HG02571 (cell line): Measurements from ENCODE around the gene RBM14.
A peak's percentile ranks its signal among the peaks of the same experiment; 100 is the strongest.
"Not testable (repeated sequence)": the region's sequence is repeated elsewhere in the genome, so short reads cannot be mapped to it uniquely, and the experiment has no call there.

Experiments
- ATAC-seq: cut with Tn5 transposase; IDR thresholded peaks from one replicate; pipeline ENCODE4 v1.9.1; 2021; ENCODE audit warnings: mild to moderate bottlenecking, moderate library complexity; ENCODE audit not compliant: unreplicated experiment

RBM14 gene

GRCh38 chr11:66616379-66617154 is at the start of gene RBM14:
RBM14 (plus strand) TSS chr11:66616630; CDS start chr11:66616721, 91 bp downstream.
- peak; percentile 93 for ATAC-seq

- ATAC-seq = no peak
Measured at GRCh38 chr11:66567787-66568123, 48.7 kb upstream of the RBM14 start.

- ATAC-seq = no peak
Measured at GRCh38 chr11:66568124-66568916, 48.1 kb upstream of the RBM14 start, which contains the start of gene CTSF. CTSF (minus strand) TSS chr11:66568606; CDS start chr11:66568486, 120 bp downstream.

- ATAC-seq = no peak
Measured at GRCh38 chr11:66569076-66569475, 47.4 kb upstream of the RBM14 start.

GRCh38 chr11:66570079-66570849 is 46.2 kb upstream of the RBM14 start:
- ATAC-seq = no peak

- no peak for ATAC-seq
Measured at GRCh38 chr11:66570850-66571180, 45.6 kb upstream of the RBM14 start.

- no peak for ATAC-seq
Measured at GRCh38 chr11:66579017-66579606, 37.3 kb upstream of the RBM14 start.

- ATAC-seq = no peak
Measured at GRCh38 chr11:66580803-66581202, 35.6 kb upstream of the RBM14 start.

- ATAC-seq = no peak
Measured at GRCh38 chr11:66581261-66581660, 35.2 kb upstream of the RBM14 start.

- not testable (repeated sequence) for ATAC-seq
Measured at GRCh38 chr11:66582565-66583147, 33.8 kb upstream of the RBM14 start.

GRCh38 chr11:66585447-66585846 is 31.0 kb upstream of the RBM14 start:
- ATAC-seq = not testable (repeated sequence)

GRCh38 chr11:66586136-66586535 is 30.3 kb upstream of the RBM14 start:
- no peak for ATAC-seq

- not testable (repeated sequence) for ATAC-seq
Measured at GRCh38 chr11:66589315-66589714, 27.1 kb upstream of the RBM14 start.

- ATAC-seq = no peak
Measured at GRCh38 chr11:66589996-66590675, 26.3 kb upstream of the RBM14 start.

- no peak for ATAC-seq
Measured at GRCh38 chr11:66591175-66591574, 25.3 kb upstream of the RBM14 start.

- peak; percentile 88 for ATAC-seq
Measured at GRCh38 chr11:66592457-66593302, 23.8 kb upstream of the RBM14 start, which contains the start of the genes CCDC87 and CCS. CCDC87 (minus strand) TSS chr11:66593063; CDS start chr11:66593015, 48 bp downstream. CCS (plus strand) TSS chr11:66593185; CDS start chr11:66593262, 77 bp downstream.

GRCh38 chr11:66593303-66593635 is 23.2 kb upstream of the RBM14 start:
- peak; percentile 13 for ATAC-seq

GRCh38 chr11:66593650-66594049 is 22.8 kb upstream of the RBM14 start:
- no peak for ATAC-seq

GRCh38 chr11:66595245-66595904 is 21.1 kb upstream of the RBM14 start:
- no peak for ATAC-seq
